ENCODE results near the gene MPP2. TPM values are rescaled to one million over a fixed set of nuclear protein-coding genes. Genes with fewer than 3 reads are reported as not detected.
A peak's percentile ranks its signal among the peaks of the same experiment; 100 is the strongest.

Gene MPP2
- total and polyA plus RNA-seq, 3 donors from 2014 or later, result 25.1 to 31.4 (median 25.8) TPM

DNA sequence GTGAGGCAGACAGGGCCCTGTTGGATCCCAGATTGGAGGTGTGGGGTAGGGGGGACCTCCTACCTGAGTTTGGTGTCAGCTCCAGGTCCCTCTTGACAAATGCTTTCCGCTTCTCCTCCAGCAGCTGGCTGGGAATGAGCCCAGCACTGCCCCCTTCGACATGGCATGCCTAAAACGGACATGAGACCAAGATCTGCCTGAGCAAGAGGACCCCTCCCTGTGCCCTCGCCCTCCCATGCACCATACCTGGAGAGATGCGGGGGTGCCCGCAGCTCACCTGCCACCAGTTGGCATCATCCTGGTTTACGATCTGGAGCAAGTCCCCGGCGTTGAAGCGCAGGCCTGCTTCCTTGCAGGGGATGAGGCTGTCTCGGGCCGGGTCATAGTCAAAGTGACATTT is 26.2 kb downstream of the MPP2 start:
- Histone ChIP-seq H3K27ac (no peak overlapping the region), H3K27me3 (no peaks in the 10 kb centered on the region), H3K4me3 (no peak overlapping the region), H3K9me3 (no peaks in the 10 kb centered on the region), H3K4me1 (peaks cover 5% of the 10 kb centered on the region), H3K36me3 (ENCODE audit: low read depth, missing control alignments) (no peaks in the 10 kb centered on the region)
- intact Hi-C loops (cut with DNase I; ENCODE audit: low total_unique reads), result no loop called here
- DNase-seq, result no peak
- no peak for TF ChIP-seq POLR2A (IDR thresholded peaks at IDR 0.05)
- TF ChIP-seq, protein P1, sequence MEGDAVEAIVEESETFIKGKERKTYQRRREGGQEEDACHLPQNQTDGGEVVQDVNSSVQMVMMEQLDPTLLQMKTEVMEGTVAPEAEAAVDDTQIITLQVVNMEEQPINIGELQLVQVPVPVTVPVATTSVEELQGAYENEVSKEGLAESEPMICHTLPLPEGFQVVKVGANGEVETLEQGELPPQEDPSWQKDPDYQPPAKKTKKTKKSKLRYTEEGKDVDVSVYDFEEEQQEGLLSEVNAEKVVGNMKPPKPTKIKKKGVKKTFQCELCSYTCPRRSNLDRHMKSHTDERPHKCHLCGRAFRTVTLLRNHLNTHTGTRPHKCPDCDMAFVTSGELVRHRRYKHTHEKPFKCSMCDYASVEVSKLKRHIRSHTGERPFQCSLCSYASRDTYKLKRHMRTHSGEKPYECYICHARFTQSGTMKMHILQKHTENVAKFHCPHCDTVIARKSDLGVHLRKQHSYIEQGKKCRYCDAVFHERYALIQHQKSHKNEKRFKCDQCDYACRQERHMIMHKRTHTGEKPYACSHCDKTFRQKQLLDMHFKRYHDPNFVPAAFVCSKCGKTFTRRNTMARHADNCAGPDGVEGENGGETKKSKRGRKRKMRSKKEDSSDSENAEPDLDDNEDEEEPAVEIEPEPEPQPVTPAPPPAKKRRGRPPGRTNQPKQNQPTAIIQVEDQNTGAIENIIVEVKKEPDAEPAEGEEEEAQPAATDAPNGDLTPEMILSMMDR (IDR thresholded peaks at IDR 0.05), result no peak
- WGBS, 2 donors, result 81 to 90% methylated on average over 7 to 12 of the region's 12 CpGs

DNA sequence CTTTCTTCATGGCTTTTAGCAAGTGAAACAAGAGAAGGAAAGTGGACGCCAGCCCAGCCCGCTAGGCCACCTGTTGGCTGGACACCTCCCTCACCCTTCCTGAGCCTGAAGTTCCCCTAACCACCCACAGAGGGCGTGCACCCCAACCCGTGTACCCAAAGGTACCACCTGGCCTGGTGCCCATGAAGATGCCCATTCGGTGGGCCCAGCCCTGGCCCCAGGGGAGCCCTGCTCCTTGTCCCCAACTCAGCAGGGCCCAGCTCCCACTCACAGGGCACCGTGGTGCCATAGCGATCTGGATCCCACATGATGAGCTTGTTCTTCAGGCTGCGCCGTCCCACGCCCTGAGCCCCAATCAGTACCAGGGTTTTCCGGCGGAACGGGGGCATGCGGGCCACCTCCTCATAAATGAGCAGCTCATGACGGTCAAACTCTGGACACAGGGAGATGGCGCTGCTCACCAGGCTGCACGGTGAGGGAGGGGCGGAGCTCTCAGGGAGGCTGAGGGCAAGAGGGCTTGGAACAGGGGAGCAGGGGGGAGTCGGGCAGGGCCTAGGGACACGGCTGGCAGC is 26.8 kb downstream of the MPP2 start:
- H3K27me3 ChIP-seq, result no peaks in the 10 kb centered on the region
- intact Hi-C loops (cut with DNase I; ENCODE audit: low total_unique reads), result no loop called here
- WGBS, 2 donors, result 86 to 91% methylated on average over 13 to 20 of the region's 20 CpGs
- H3K4me3 ChIP-seq, result no peak overlapping the region
- no peak overlapping the region for H3K27ac ChIP-seq
- TF ChIP-seq POLR2A (IDR thresholded peaks at IDR 0.05), result no peak
- TF ChIP-seq, protein P1 (IDR thresholded peaks at IDR 0.05), result peak; percentile 32 to 72 (median 62)
- peak; percentile 45 for DNase-seq
- H3K4me1 ChIP-seq, result peaks cover 5% of the 10 kb centered on the region
- no peaks in the 10 kb centered on the region for H3K36me3 ChIP-seq (ENCODE audit: low read depth, missing control alignments)
- H3K9me3 ChIP-seq, result no peaks in the 10 kb centered on the region

DNA sequence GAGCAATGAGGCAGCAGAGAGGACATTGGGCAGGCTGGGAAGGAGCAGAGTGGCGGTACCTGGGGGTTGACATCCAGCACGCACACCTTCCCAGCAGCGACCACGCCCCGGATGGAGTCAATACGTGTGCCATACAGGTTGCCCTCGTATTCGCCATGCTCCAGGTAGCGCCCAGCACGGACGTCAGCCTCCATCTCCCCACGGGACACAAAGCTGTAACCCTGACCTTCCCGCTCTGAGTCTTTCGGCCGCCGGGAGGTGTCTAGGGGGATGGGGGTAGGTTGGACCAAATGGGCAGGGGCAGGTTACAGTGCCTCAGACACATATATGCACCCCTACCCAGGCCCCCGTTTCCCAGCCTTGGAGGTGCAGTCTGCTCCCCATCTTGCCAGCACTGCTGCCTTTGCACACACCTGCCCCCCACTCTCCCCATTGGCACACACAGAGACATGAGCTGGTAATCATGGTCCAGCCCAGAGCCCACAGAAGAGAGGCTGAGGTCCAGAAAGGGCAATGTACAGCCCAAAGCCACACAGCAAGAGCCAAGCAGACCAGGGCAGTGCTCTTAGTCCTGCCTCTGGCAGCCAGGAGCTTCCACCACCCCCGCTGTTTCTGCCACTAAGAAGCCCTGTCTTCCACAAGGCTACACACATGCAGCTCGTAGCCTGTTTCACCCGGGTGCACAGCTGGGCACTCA is 27.5 kb downstream of the MPP2 start:
- H3K4me3 ChIP-seq, result no peak overlapping the region
- no peaks in the 10 kb centered on the region for H3K36me3 ChIP-seq (ENCODE audit: low read depth, missing control alignments)
- no peak overlapping the region for H3K27ac ChIP-seq
- TF ChIP-seq POLR2A (IDR thresholded peaks at IDR 0.05), result no peak
- TF ChIP-seq, protein P1 (IDR thresholded peaks at IDR 0.05), result no peak
- intact Hi-C loops (cut with DNase I; ENCODE audit: low total_unique reads), result no loop called here
- no peak for DNase-seq
- no peaks in the 10 kb centered on the region for H3K27me3 ChIP-seq
- peaks cover 5% of the 10 kb centered on the region for H3K4me1 ChIP-seq
- H3K9me3 ChIP-seq, result no peaks in the 10 kb centered on the region
- WGBS, 2 donors, result 89 to 93% methylated on average over 17 to 20 of the region's 20 CpGs

DNA sequence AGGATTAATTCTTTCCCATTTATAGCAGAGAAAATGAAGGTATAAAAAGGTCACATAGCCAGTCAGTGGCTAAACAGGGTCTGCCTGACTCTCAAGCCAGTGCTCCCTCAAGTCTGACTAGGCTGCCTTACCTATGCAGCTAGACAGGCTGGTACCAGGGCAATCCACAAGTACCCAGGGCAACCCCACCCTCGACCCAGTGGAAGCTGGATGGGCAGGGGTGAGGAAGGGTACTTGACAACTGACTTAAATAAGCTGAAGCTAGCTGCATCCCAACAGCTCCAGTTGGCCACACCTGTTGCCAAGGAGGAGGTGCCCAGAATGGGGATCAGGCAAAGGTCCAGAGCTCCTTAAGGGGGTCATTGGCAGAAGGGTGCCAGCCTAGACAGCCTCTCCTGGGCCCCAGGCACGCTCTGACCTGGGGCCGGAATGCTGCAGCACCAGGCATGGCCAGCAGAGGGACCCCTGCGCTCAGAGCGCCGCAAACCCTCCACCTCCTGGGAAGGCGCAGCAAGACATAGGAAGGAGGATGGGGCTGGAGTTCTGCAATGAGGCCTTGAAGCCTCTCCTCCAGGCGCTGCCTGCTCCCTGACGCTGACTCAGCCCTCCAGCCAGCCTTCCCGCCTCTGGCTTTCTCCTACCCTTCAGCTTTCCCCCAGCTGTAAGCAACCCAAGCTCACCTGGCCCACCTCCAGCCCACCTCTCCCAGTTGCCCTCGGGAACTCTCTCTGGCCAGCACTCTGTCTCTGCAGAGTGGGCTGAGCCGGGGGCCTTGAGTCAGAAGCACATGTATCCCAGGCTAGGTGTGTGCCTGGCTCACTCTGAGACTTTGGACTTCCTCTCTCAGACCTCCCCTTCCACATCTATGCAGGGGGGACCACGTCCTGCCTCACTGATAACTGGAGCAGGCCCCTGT is 28.8 kb downstream of the MPP2 start:
- TF ChIP-seq, protein P1 (IDR thresholded peaks at IDR 0.05), result peak; percentile 82 to 95 (median 94)
- no peak for TF ChIP-seq POLR2A (IDR thresholded peaks at IDR 0.05)
- 23 to 50% methylated on average over 5 to 12 of the region's 13 CpGs for WGBS, 2 donors
- DNase-seq, result peak; percentile 83
- Histone ChIP-seq H3K27me3 (no peaks in the 10 kb centered on the region), H3K4me1 (peaks cover 5% of the 10 kb centered on the region), H3K36me3 (ENCODE audit: low read depth, missing control alignments) (no peaks in the 10 kb centered on the region), H3K27ac (peak overlapping the region in 1 of 2 donors; percentile 18), H3K4me3 (no peak overlapping the region), H3K9me3 (no peaks in the 10 kb centered on the region)
- intact Hi-C loops (cut with DNase I; ENCODE audit: low total_unique reads), result no loop called here

Data from testis (tissue), 3 donors.